ENCODE results near the gene LY86. TPM values are rescaled to one million over a fixed set of nuclear protein-coding genes. Genes with fewer than 3 reads are reported as not detected.

Gene LY86
- total and polyA plus RNA-seq, 2 donors (not counting 3 experiments of a cell fraction or from before 2014, with no cell fraction given): not detected

GRCh38 chr6:6592826-6593475, 4.4 kb downstream of the LY86 start:
- Histone ChIP-seq H3K27ac (ENCODE audit: insufficient read depth, low read depth, low read length) (no peak overlapping the region), H3K4me3 (replicated peaks in 1 of 3; ENCODE audit: insufficient read depth in 1 of 3, low read depth in 1 of 3, low read length in 3 of 3) (no peak overlapping the region), H3K79me2 (ENCODE audit: control insufficient read depth, insufficient read depth, low read length) (no peaks in the 10 kb centered on the region), H3K9me1 (replicated peaks; ENCODE audit: control insufficient read depth, extremely low read depth, insufficient read depth, low read length) (no peaks in the 10 kb centered on the region), H4K20me1 (replicated peaks; ENCODE audit: control insufficient read depth, extremely low read depth, insufficient read depth, low read length) (no peaks in the 10 kb centered on the region), H3K9ac (replicated peaks; ENCODE audit: extremely low read depth, insufficient read depth, low read length) (no peak overlapping the region), H3K27me3 (ENCODE audit: control insufficient read depth in 2 of 2, insufficient read depth in 2 of 2, low read length in 2 of 2) (no peaks in the 10 kb centered on the region), H3K4me1 (ENCODE audit: control insufficient read depth, extremely low read depth, insufficient read depth, low read length) (no peaks in the 10 kb centered on the region), H3K4me2 (ENCODE audit: insufficient read depth, low read length) (no peak overlapping the region), H3K36me3 (ENCODE audit: control insufficient read depth in 2 of 2, extremely low read depth in 1 of 2, insufficient read depth in 2 of 2, low read length in 2 of 2) (no peaks in the 10 kb centered on the region), H3K9me3 (replicated peaks; ENCODE audit: control insufficient read depth, insufficient read depth, low read length) (no peaks in the 10 kb centered on the region), H2AFZ (ENCODE audit: low read depth, low read length) (no peak overlapping the region)
- CTCF ChIA-PET: no interaction called here
- POLR2A ChIA-PET: no interaction called here
- TF ChIP-seq CTCF (IDR thresholded peaks at IDR 0.05; ENCODE audit: extremely low read depth in 1 of 2, insufficient read depth in 1 of 2, low read depth in 1 of 2, low read length in 2 of 2) (no peak), GATA2 (IDR thresholded peaks at IDR 0.05; ENCODE audit: insufficient read depth, insufficient read length, low read depth, low read length) (no peak), POLR2A (IDR thresholded peaks at IDR 0.05; ENCODE audit: low read depth, low read length) (no peak), EZH2 (IDR thresholded peaks at IDR 0.05; ENCODE audit: borderline replicate concordance, low read depth, low read length, severe bottlenecking) (no peak), POLR2AphosphoS5 (IDR thresholded peaks at IDR 0.05; ENCODE audit: insufficient read depth, low read depth, low read length) (no peak), JUN (IDR thresholded peaks at IDR 0.05; ENCODE audit: borderline replicate concordance, insufficient read depth, insufficient read length, low read depth) (no peak), FOS (IDR thresholded peaks at IDR 0.05; ENCODE audit: borderline replicate concordance, insufficient read depth, low read length) (no peak), MAX (IDR thresholded peaks at IDR 0.05; ENCODE audit: insufficient read depth, insufficient read length) (no peak), MYC (IDR thresholded peaks at IDR 0.05; ENCODE audit: low read depth, low read length) (no peak)
- intact Hi-C loops (cut with micrococcal nuclease) (no loop called here), dilution Hi-C loops (cut with MboI; ENCODE audit: extremely low pct_ligation_motif_present, low sequenced_read_pairs) (no loop called here)
- DNase-seq (ENCODE audit: low read depth, low spot score): no peak
- no TSS peak for BruUV-seq (replicated peaks)
- FAIRE-seq: no peak
